IMR-90 (cell line): ENCODE measurements around the gene U2SURP. TPM values are rescaled to one million over a fixed set of nuclear protein-coding genes. Genes with fewer than 3 reads are reported as not detected.

Experiments used
- ATAC-seq: fragments of 200-7000 bp; cut with Tn5 transposase; 2 replicates; pipeline ENCODE4 v1.9.1; 2020; ENCODE audit warnings: low read depth, mild to moderate bottlenecking, moderate library complexity
- BruUV-seq: library from RNA; stranded (reverse); fragments of 400-500 nt; replicated peaks from 2 replicates; lab custom pipeline; 2021; lab: Mats Ljungman, UMichigan
- CTCF ChIA-PET: fragments of 300-600 bp; formaldehyde crosslinking; extraction: SDS; loops from one replicate; lab custom pipeline; 2021; ENCODE audit warnings: antibody characterized with exemption; lab: Yijun Ruan, JAX
- POLR2A ChIA-PET: fragments of 300-600 bp; sonication (Branson Sonifier 250); formaldehyde crosslinking; loops from one replicate; lab custom pipeline; 2022; ENCODE audit warnings: antibody characterized with exemption; ENCODE audit not compliant: unreplicated experiment; lab: Charles Lee
- DNase-seq: peaks from one replicate; pipeline ENCODE4 v3.0.0; 2013
- H2AFZ ChIP-seq: replicated peaks from 2 replicates; pipeline ENCODE3; 2013; ENCODE audit warnings: low read length, mild to moderate bottlenecking; ENCODE audit not compliant: poor library complexity
- H2AK5ac ChIP-seq: 2 replicates; pipeline ENCODE4 v1.6.1; 2013; ENCODE audit warnings: low read depth, low read length, inconsistent platforms
- H2AK9ac ChIP-seq: replicated peaks from 2 replicates; pipeline ENCODE3; 2013; ENCODE audit warnings: mild to moderate bottlenecking, low read depth, low read length, moderate library complexity; ENCODE audit not compliant: poor library complexity
- H2BK120ac ChIP-seq: 2 replicates; pipeline ENCODE4 v1.6.1; 2013; ENCODE audit warnings: low read depth, low read length, inconsistent platforms
- H2BK15ac ChIP-seq: 3 replicates; pipeline ENCODE4 v1.6.1; 2013; ENCODE audit warnings: low read depth, low read length, inconsistent platforms
- H2BK20ac ChIP-seq: 2 replicates; pipeline ENCODE4 v1.6.1; 2013; ENCODE audit warnings: low read depth, mild to moderate bottlenecking, inconsistent platforms, low read length, moderate library complexity
- H2BK5ac ChIP-seq: 2 replicates; pipeline ENCODE4 v1.6.1; 2013; ENCODE audit warnings: mild to moderate bottlenecking, low read depth, low read length, inconsistent platforms; ENCODE audit not compliant: poor library complexity, severe bottlenecking
- H3K14ac ChIP-seq: replicated peaks from 2 replicates; pipeline ENCODE4 v1.6.1; 2013; ENCODE audit warnings: low read depth, low read length, inconsistent platforms
- H3K18ac ChIP-seq: 2 replicates; pipeline ENCODE4 v1.6.1; 2013; ENCODE audit warnings: low read depth, low read length, control low read depth
- H3K23ac ChIP-seq: 2 replicates; pipeline ENCODE4 v1.6.1; 2013; ENCODE audit warnings: low read depth, low read length, inconsistent platforms
- H3K27ac ChIP-seq: 2 replicates; pipeline ENCODE4 v1.5.1; 2013; ENCODE audit warnings: mild to moderate bottlenecking, control low read depth, low read length; ENCODE audit not compliant: insufficient read depth
- H3K27me3 ChIP-seq: 2 replicates; pipeline ENCODE4 v1.6.1; 2013; ENCODE audit warnings: low read length; ENCODE audit not compliant: control insufficient read depth, insufficient read depth
- H3K36me3 ChIP-seq: 2 replicates; pipeline ENCODE4 v1.6.1; 2013; ENCODE audit warnings: low read length, mixed read lengths; ENCODE audit not compliant: control insufficient read depth, insufficient read depth
- H3K4ac ChIP-seq: 2 replicates; pipeline ENCODE4 v1.6.1; 2013; ENCODE audit warnings: low read depth, low read length, inconsistent platforms
- H3K4me1 ChIP-seq: 2 replicates; pipeline ENCODE4 v1.6.1; 2013; ENCODE audit warnings: low read length, mixed read lengths; ENCODE audit not compliant: control insufficient read depth, insufficient read depth
- H3K4me2 ChIP-seq: 2 replicates; pipeline ENCODE4 v1.6.1; 2013; ENCODE audit warnings: low read depth, mild to moderate bottlenecking, control low read depth, low read length, moderate library complexity
- H3K4me3 ChIP-seq: 2 replicates; pipeline ENCODE4 v1.5.1; 2013; ENCODE audit warnings: low read depth, mild to moderate bottlenecking, control low read depth, low read length, moderate library complexity; ENCODE audit not compliant: insufficient read depth
- H3K56ac ChIP-seq: 2 replicates; pipeline ENCODE4 v1.6.1; 2013; ENCODE audit warnings: low read length, inconsistent platforms; ENCODE audit not compliant: insufficient read depth; ENCODE audit errors: extremely low read depth
- H3K79me1 ChIP-seq, 2 experiments: 2 replicates each; pipeline ENCODE4 v1.6.1; 2013; ENCODE audit warnings: low read length in 2 of 2, inconsistent platforms in 1 of 2, low read depth in 1 of 2
- H3K9ac ChIP-seq: 2 replicates; pipeline ENCODE4 v1.6.1; 2013; ENCODE audit warnings: low read depth, low read length, control low read depth
- H3K9me1 ChIP-seq: 2 replicates; pipeline ENCODE4 v1.6.1; 2013; ENCODE audit warnings: low read length, inconsistent platforms; ENCODE audit not compliant: insufficient read depth
- H3K9me3 ChIP-seq: 2 replicates; pipeline ENCODE4 v1.6.1; 2013; ENCODE audit warnings: low read length; ENCODE audit not compliant: control insufficient read depth, insufficient read depth
- H4K20me1 ChIP-seq: 2 replicates; pipeline ENCODE4 v1.6.1; 2013; ENCODE audit warnings: low read length, inconsistent platforms; ENCODE audit not compliant: insufficient read depth
- H4K5ac ChIP-seq: 2 replicates; pipeline ENCODE4 v1.6.1; 2013; ENCODE audit warnings: mild to moderate bottlenecking, low read depth, low read length, control low read depth
- H4K8ac ChIP-seq, 2 experiments: 2 replicates each; pipeline ENCODE4 v1.6.1; 2013; ENCODE audit warnings: low read depth in 2 of 2, low read length in 2 of 2, control low read depth in 1 of 2, inconsistent platforms in 1 of 2
- H4K91ac ChIP-seq: 2 replicates; pipeline ENCODE4 v1.6.1; 2013; ENCODE audit warnings: low read depth, low read length, inconsistent platforms; ENCODE audit not compliant: insufficient read depth
- FOS ChIP-seq: fragments of 150-350 bp; IDR thresholded peaks from 2 replicates; pipeline ENCODE4 v1.6.1; 2016; ENCODE audit warnings: low read depth, low read length
- MAZ ChIP-seq: IDR thresholded peaks from 2 replicates; pipeline ENCODE4 v1.6.1; 2012; ENCODE audit warnings: low read depth, mild to moderate bottlenecking, low read length, improper control_type of control experiment, moderate library complexity, borderline replicate concordance
- RCOR1 ChIP-seq: IDR thresholded peaks from 2 replicates; pipeline ENCODE4 v1.6.1; 2012; ENCODE audit warnings: mild to moderate bottlenecking, low read length, improper control_type of control experiment; ENCODE audit not compliant: insufficient replicate concordance
- RFX5 ChIP-seq: IDR thresholded peaks from 2 replicates; pipeline ENCODE4 v1.8.0; 2012; ENCODE audit warnings: low read depth, mild to moderate bottlenecking, low read length, moderate library complexity
- SMC3 ChIP-seq: fragments of 150-350 bp; IDR thresholded peaks from 2 replicates; pipeline ENCODE4 v1.6.1; 2016; ENCODE audit warnings: low read depth, mild to moderate bottlenecking, antibody characterized with exemption, low read length, moderate library complexity
- USF2 ChIP-seq: fragments of 150-350 bp; IDR thresholded peaks from 2 replicates; pipeline ENCODE4 v1.6.1; 2017; ENCODE audit warnings: mild to moderate bottlenecking, antibody characterized with exemption, low read length, low read depth
- WGBS, 2 experiments: methylation state at CpG; one replicate each; pipeline versions ENCODE4 v1.1.5 to v1.1.7; 2013; ENCODE audit warnings: missing lambda C conversion rate in 2 of 2; ENCODE audit not compliant: insufficient read length in 1 of 2; ENCODE audit errors: extremely low coverage in 2 of 2; 5-methylcytosine and 5-hydroxymethylcytosine counted together
- dilution Hi-C: fragments of 300-500 bp; cut with HindIII; formaldehyde crosslinking; loops from one replicate; pipeline ENCODE4 v1.14.3; 2018; ENCODE audit warnings: low sequenced_read_pairs; ENCODE audit not compliant: unreplicated experiment
- in situ Hi-C: fragments of 300-500 bp; cut with MboI; formaldehyde crosslinking; loops from 3 replicates; pipeline ENCODE4 v1.14.3; 2019; ENCODE audit warnings: low sequenced_read_pairs, inconsistent platforms, mixed read lengths
- intact Hi-C: fragments of 100-400 bp; cut with micrococcal nuclease; formaldehyde crosslinking; loops from 2 replicates; pipeline ENCODE4 v1.10.0; 2022
- polyA plus RNA-seq, 3 experiments: library from polyadenylated mRNA; depleted of rRNA; stranded (reverse); fragments of >200 nt; gene quantifications; 2 replicates each; pipeline ENCODE4 v1.2.3, GENCODE V29; 2012; ENCODE audit warnings: low replicate concordance in 1 of 3
- total RNA-seq: library from RNA; depleted of rRNA; stranded (reverse); fragments of >200 nt; gene quantifications from 2 replicates; pipeline ENCODE4 v1.2.3, GENCODE V29; 2012

Gene U2SURP
- total and polyA plus RNA-seq, 2 of the 4 experiments (the other 2 are of a cell fraction): 24.8 to 29.4 TPM

- Histone ChIP-seq H2BK5ac (no peak overlapping the region), H3K4me2 (no peak overlapping the region), H2BK15ac (no peak overlapping the region), H3K56ac (no peak overlapping the region), H2AK5ac (no peak overlapping the region), H2BK120ac (no peak overlapping the region), H3K9me1 (no peaks in the 10 kb centered on the region), H3K9ac (no peak overlapping the region), H3K27me3 (peaks cover 23% of the 10 kb centered on the region), H3K4me3 (no peak overlapping the region), H3K27ac (no peak overlapping the region), H4K20me1 (no peaks in the 10 kb centered on the region), H3K23ac (no peak overlapping the region), H2BK20ac (no peak overlapping the region), H3K14ac (no peak overlapping the region), H4K8ac (no peak overlapping the region), H4K5ac (no peak overlapping the region), H3K9me3 (no peaks in the 10 kb centered on the region), H3K18ac (no peak overlapping the region), H2AFZ (no peak overlapping the region), H3K79me1 (no peaks in the 10 kb centered on the region), H3K4ac (no peak overlapping the region), H2AK9ac (no peak overlapping the region), H3K4me1 (no peaks in the 10 kb centered on the region), H3K36me3 (no peaks in the 10 kb centered on the region), H4K91ac (no peak overlapping the region)
- no TSS peak for BruUV-seq
- CTCF ChIA-PET: no interaction called here
- dilution Hi-C loops: no loop called here
- TF ChIP-seq FOS (no peak), SMC3 (no peak), MAZ (no peak), USF2 (no peak), RCOR1 (no peak), RFX5 (no peak)
- no peak for ATAC-seq
- intact Hi-C loops: loop anchor here (5.0 kb wide), 1 partner anchor 245 kb away; no protein-coding TSS in a partner anchor
- DNase-seq: no peak
- no CpG with 5 or more reads among the region's 7 CpGs for WGBS, 2 experiments
- POLR2A ChIA-PET: no interaction called here
- in situ Hi-C loops: no loop called here
These were observed 29.1 kb upstream of the U2SURP start for GRCh38 chr3:142972092-142972753.
